HG03342 (cell line): ENCODE measurements around the gene NTN3.
A peak's percentile ranks its signal among the peaks of the same experiment; 100 is the strongest.
"Not testable (repeated sequence)": the region's sequence is repeated elsewhere in the genome, so short reads cannot be mapped to it uniquely, and the experiment has no call there.

Experiments
- ATAC-seq: cut with Tn5 transposase; IDR thresholded peaks from one replicate; pipeline ENCODE4 v1.9.1; 2021; ENCODE audit warnings: mild to moderate bottlenecking, moderate library complexity; ENCODE audit not compliant: unreplicated experiment

Gene NTN3

DNA sequence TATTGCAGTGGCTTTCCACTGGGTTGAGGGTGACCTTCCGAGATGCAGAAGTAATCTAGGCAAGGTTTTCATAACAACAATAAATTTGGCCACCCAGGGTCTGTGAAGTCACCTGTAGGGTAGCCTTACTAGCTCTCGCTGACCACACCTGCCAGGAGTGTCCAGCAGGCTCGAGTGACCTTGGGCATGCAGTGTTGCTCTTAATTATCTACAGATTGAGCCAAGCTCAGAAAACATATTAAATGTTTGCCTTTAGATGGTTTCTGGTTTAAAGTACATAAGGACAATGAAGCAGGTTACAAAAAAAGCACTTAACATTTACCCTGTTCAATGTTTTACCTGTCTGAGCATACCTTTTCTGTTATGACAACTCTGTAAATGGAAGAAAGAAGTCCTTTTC lies 5.6 kb downstream of the NTN3 start:
- ATAC-seq: no peak

DNA sequence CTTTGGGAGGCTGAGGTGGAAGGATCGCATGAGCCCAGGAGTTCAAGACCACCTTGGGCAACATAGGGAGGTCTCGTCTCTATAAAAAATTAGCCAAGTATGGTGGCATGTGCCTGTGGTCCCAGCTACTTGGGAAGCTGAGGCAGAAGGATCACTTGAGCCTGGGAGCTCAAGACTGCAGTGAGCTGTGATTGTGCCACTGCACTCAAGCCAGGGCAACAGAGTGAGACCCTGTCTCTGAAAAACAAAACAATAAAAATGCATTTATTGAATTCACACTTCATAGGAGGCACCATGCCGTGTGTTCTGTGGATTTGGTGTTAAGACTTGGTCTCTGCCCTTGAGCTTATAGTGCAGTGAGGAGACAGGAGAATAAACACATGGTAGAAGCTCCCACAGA lies 6.2 kb downstream of the NTN3 start:
- ATAC-seq: no peak

DNA sequence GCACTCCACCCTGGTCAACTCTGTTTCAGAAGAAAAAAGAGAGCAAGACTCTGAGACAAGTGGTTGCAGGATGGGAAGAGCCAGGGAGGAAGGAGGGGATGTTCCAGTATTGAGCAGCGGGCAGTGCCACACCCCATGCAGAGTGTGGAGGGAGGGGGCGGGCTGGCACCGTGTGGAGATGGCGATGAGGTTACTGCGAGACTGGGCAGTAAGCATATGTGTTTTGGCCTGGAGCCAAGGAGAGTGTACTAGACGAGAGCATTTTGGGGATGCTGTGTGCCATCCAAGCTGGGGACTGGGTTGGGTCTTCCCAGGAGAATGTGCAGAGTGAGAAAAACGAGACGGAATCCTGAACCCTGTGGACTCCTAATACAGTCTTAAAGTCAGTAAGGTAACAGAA lies 7.2 kb downstream of the NTN3 start:
- ATAC-seq: no peak

DNA sequence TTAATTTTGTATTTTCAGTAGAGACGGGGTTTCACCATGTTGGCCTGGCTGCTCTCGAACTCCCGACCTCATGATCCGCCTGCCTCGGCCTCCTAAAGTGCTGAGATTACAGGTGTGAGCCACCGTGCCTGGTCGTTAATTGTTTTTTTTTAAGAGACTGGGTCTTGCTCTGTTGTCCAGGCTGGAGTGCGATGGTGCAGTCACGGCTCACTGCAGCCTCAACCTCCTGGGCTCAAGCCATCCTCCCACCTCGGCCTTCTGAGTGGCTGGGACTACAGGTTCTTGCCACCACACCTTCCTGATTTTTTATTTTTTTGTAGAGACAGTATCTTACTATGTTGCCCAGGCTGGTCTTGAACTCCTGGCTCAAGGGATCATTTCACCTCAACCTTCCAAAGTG lies 8.9 kb downstream of the NTN3 start:
- not testable (repeated sequence) for ATAC-seq

GRCh38 chr16:2480948-2481347 lies 9.9 kb downstream of the NTN3 start:
- ATAC-seq: no peak

DNA sequence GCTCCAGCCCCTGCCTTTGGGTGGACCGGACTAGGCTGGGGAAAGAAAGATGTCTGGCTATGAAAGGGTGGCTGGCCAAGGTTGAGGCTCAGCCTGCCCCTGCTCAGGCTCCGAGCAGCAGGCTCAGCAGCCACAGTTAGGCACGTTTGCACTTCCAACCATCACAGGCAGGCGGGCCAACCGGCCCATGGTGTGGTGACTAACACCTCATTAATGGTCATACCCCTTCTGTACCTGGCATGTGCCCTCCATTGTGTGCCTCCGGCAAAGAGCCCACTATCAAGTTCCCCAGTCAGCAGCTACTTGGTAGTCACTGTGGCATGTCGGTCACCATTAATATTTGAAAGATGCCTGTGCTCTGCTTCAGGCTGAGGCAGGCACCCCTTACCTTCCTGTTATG lies 10.6 kb downstream of the NTN3 start:
- ATAC-seq: no peak

- ATAC-seq: no peak
These were observed 11.2 kb downstream of the NTN3 start for GRCh38 chr16:2482249-2482648.

DNA sequence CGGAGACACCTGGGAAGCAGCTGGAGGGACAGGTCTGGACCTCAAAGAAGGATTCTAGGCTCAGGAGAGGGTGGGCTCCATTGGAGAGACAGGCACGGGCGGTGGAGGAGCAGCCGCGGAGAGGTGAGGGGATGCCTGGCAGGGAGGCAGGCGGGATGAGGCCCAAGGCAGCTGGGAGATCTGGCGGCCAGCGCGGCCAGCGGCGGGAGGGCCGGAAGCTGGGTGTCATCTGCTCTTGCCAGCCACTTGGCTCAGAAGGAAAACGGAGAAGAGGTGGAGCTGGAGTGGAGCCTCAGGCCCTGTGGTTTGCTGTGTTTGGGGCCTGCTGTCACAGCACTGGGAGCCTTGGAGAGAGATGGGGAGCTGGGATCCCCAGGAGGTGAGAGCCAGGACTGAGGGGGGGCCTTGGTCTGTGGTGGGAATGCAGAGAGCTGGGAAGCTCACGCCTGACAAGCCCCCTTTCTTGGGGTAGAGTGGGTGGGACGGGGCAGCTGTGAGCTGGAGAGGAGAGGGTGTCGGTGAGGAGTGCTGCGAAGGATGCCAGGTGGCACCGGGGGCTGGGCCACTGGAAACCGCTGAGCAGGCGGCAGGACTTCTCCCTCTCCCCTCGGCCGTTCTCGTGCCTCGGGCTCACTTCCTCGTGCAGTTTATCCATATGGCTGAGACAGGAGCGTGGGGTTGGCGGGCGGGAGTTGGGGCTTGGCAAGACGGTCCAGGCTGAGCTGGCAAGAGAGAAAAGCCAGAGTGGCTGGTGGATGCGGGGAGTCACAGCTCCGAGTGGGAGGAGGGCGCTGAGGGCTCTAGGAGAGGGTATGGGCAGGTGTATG lies 11.8 kb downstream of the NTN3 start:
- no peak for ATAC-seq

DNA sequence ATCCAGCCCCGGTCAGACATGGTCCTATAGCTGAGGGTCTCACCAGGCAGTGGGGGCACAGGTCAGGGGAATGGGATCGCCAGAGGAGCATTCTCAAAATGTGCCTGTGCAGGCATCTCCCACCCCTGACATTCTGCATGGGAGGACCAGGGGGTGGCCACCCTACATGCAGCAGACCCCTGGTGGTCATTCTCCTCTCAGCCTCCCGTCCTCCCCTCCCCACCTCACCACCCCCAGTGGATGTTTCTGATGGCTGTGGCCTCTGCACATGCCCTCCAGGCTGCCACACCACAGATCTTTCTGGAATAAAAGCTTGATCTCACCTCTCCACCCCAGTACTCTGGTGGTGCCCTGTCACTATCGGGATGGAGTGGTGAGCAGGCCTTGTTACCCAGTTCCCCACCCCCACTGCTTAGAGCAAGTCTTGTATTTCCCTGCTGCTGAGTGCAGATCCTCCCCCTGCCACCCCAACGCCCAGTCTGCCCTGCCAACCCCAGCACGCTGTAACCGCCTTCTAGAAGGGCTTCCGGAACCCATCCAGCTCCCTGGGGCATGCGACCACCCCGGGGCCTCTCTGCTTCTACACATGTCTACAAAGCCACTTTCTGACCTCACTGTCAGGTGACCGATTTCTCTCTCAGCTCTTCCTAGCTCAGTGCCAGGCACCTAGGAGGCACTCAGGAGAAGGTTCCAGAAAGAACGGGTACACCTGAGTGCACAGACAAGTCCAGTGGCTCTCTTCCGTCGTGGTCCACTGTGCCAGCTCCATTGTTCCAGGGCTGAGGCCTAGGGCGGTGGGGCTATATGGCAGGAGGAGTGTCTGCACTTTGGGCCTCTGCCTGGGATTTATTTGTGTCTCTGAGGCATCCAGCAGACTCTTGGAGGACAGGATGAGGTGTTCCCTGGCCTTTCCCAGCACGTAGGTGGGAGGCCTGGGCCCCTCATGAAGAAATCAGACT lies 13.1 kb downstream of the NTN3 start:
- no peak for ATAC-seq

GRCh38 chr16:2484898-2485508 lies 13.9 kb downstream of the NTN3 start:
- ATAC-seq: no peak

- no peak for ATAC-seq
These were observed 14.9 kb downstream of the NTN3 start for GRCh38 chr16:2485811-2486507.

DNA sequence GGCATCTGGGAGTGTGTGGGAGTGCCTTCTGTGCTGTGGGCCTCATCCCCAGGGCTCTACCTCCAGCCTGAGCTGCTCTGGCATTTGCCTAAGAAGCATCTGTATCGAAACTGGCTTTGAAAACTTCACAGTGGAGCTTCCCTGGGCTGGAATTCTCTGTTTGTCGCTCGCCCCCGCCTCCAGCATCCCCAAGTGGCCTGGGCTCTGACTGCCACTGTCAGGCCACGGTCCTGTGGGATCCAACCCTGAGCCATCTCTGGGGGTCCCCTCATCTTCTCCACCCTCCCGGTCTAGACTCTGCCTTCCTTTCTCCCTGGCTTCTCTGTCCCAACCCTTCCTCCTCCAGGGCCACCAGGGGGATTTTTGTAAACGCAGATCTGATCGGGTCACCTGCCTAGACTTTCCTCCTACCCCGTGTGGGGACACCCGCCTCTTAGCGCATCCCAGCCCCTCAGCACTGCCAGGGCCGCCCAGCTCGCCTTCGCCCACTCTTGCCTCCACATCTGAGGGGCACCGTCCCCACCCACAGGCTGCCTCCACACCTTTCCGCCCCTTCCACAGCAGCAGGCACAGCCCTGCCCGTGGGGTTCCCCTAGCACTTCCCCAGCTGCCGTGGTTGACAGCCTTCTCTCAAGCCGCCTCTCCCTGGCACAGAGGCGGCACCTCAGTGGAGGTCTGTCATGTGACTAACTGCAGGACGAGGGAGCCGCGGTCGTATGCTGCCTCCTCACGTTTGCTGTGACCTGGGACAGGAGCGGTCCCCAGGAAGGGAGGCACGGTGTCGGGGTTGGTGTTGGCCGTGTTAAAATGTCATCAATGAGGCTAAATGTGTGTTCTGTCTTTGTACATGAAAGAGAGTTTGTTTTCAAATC lies 15.8 kb downstream of the NTN3 start:
- peak; percentile 80 for ATAC-seq

DNA sequence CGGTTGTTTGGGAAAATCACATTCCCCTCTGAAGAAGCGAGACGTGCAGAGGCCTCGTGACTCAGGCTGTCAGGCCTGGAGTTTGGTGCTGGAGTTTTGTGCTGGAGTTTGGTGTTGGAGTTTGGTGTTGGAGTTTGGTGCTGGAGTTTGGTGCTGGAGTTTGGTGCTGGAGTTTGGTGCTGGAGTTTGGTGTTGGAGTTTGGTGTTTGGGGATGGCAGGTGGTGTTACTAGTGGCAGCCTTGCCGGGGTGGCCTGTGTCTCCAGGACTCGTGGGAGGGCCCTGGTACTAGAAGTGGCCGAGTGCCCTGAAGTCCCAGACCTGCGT lies 16.4 kb downstream of the NTN3 start:
- ATAC-seq: no peak

- ATAC-seq: no peak
These were observed 16.9 kb downstream of the NTN3 start for GRCh38 chr16:2487903-2488531.

DNA sequence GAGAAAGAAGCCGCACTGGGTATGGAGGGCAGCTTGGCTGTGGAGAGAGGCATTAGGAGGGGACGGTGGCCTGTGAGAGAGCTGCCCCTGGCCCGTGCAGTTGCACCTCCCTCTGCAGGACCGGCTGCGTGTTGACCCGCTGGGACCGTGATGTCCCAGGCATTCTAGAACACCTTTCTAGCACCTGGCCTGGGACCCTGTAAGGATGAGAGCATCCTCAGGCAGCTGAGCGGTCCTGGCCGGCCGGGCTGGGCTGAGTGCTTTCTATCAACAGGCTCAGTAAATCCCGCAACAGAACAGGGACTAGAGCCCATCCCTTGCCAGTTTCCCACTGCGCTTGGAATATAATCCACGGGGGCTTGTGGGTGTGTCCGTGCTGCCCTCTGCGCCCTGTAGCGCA lies 18.5 kb downstream of the NTN3 start:
- ATAC-seq: no peak

GRCh38 chr16:2490190-2491105 lies 19.4 kb downstream of the NTN3 start:
- ATAC-seq: no peak

DNA sequence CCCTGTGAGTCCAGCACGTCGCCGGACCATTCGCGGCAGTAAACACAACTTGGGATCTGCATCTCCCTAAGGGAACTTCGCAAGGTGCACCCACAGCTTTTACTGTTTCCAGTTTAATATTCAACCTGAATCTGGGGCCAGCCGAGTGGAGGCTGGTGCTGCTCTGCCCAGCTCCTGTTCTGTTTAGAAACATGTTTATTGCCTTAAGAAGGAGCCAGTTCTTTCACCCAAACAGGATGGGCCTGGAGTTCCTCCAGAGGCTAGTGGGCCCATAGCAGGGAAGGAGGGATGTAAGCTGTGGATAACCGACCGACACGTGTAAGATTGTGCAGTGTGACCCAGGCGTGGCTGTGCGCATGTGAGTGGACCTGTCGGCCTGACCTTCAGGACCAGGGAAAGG lies 21.2 kb downstream of the NTN3 start:
- ATAC-seq: no peak

- ATAC-seq: no peak
These were observed 22.5 kb downstream of the NTN3 start for GRCh38 chr16:2493605-2494004.

- no peak for ATAC-seq
These were observed 23.5 kb downstream of the NTN3 start for GRCh38 chr16:2494616-2495015.
